RWPE1 (cell line): ENCODE measurements around the gene NFAT5.

Source experiments
- CTCF ChIA-PET: fragments of 350-600 bp; sonication (Branson Sonifier 250); formaldehyde crosslinking; extraction: SDS; loops from one replicate; lab custom pipeline; 2021; lab: Yijun Ruan, JAX
- POLR2A ChIA-PET: fragments of 400-600 bp; formaldehyde crosslinking; extraction: SDS; loops from one replicate; lab custom pipeline; 2020; ENCODE audit warnings: antibody characterized with exemption; ENCODE audit not compliant: low non-redundant PET; lab: Yijun Ruan, JAX
- DNase-seq: peaks from one replicate; pipeline ENCODE4 v3.0.0; 2012; ENCODE audit warnings: low spot score
- H3K27ac ChIP-seq: fragments of 450-650 bp; 2 replicates; pipeline ENCODE4 v1.5.1; 2017
- TF ChIP-seq, protein P1 (sequence below): fragments of 450-650 bp; conservative IDR thresholded peaks from 2 replicates; pipeline ENCODE4 v1.5.1; 2017; ENCODE audit warnings: low read depth, mild to moderate bottlenecking

NFAT5 gene

DNA sequence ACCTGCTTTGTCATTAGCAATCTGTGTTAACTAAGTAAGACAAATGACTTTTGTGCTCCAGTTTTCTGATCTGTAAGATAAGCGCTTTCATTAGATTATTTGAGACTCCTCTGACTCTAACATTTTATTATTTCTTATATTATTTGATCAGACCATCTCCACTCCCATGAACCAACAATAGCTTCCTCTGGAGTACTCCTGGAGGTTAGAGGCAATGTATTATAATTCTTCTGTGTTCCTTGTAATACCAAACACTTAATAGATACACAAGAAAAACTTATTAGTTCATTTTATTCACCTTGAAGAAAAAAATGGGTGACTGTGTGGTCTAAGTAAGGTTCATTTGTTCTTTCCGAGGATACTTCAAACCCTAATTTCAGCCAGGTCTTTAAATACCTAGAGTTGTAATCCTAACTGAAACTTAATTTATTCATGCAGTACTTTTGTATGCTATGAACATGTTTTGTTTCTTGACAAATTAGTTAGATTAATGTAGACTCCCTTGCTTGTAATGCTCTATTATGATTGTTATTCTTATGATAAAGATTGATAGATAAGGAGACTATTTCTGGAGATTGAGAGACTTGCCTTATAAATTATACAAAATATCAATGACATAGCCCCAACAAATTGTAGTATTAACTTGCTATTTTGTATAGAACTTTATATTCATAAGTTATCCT is 106.7 kb downstream of the NFAT5 start:
- CTCF ChIA-PET: no interaction called here
- no peak for DNase-seq
- POLR2A ChIA-PET: interaction anchor here (0.6 kb wide), 1 partner anchor 1954 kb away, joined by 3 read pairs; no protein-coding TSS in a partner anchor
- TF ChIP-seq, protein P1, sequence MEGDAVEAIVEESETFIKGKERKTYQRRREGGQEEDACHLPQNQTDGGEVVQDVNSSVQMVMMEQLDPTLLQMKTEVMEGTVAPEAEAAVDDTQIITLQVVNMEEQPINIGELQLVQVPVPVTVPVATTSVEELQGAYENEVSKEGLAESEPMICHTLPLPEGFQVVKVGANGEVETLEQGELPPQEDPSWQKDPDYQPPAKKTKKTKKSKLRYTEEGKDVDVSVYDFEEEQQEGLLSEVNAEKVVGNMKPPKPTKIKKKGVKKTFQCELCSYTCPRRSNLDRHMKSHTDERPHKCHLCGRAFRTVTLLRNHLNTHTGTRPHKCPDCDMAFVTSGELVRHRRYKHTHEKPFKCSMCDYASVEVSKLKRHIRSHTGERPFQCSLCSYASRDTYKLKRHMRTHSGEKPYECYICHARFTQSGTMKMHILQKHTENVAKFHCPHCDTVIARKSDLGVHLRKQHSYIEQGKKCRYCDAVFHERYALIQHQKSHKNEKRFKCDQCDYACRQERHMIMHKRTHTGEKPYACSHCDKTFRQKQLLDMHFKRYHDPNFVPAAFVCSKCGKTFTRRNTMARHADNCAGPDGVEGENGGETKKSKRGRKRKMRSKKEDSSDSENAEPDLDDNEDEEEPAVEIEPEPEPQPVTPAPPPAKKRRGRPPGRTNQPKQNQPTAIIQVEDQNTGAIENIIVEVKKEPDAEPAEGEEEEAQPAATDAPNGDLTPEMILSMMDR: no peak
- no peak overlapping the region for H3K27ac ChIP-seq

DNA sequence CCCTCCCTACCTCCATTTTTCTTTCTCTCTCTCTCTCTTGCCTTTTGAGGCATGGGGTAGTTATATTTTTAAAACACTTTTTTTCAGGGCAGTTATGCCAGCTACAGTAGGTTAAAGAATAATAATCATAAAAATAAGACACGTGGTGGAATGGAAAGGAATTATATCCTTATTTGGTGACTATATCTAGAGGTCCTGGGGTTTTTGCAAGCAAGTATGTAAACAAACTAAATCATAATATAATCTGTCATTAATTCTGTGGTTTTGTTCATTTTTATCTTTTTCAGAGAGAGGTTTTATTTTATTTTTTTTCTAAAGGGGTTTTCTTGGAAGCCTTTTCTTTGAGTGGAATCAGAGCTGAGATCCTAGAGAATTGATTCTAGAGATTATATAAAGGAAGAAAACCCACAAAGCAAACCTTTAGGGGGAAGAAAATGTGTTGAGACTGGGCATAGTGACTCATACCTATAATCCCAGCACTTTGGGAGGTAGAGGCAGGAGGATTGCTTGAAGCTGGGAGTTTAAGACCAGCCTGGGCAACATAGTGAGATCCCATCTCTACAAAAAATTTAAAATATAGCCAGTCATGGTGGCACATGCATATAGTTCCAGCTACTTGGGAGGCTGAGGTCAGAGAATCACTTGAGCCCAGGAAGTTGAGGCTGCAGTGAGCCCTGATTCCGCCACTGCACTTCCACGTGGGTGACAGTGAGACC is 107.4 kb downstream of the NFAT5 start:
- H3K27ac ChIP-seq: no peak overlapping the region
- no peak for DNase-seq
- TF ChIP-seq, protein P1: no peak
- ChIA-PET POLR2A (no interaction called here), CTCF (no interaction called here)

DNA sequence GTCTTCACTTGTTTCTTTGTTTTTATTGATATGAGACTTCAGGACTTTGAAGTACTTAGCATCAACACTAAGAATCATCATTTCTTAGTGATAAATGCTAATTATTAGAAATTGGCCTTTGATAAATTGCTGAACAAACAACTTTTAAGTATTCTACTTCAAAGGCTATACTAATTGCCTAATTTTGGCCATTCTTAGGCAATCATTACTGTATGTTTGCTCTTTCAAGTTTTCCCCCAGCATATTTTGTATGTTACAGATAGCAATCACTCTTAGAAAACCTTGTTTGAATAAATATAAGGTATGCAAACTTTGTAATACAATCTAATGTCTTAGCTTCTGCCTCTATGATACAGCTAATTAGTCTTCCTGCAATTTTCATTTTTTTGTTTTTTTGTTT is 114.6 kb downstream of the NFAT5 start:
- POLR2A ChIA-PET: no interaction called here
- TF ChIP-seq, protein P1: no peak
- H3K27ac ChIP-seq: no peak overlapping the region
- CTCF ChIA-PET: no interaction called here
- DNase-seq: no peak

DNA sequence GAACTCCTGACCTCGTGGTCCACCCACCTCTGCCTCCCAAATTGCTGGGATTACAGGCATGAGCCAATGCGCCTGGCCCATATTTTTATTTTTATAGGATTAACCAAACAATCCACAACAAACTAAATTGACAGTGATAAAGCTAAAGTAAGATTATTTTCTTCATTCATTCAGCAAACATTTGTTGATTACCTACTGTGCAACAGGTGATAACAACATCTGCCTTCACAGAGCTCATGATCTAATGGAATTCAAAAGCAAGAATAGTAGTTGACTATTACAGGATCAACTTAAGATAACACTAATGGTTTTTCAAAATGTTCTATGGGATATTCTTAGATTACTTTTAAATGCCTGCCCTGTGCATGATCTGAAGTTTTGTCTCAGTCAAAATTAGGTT is 122.8 kb downstream of the NFAT5 start:
- ChIA-PET CTCF (no interaction called here), POLR2A (no interaction called here)
- TF ChIP-seq, protein P1: no peak
- no peak for DNase-seq
- no peak overlapping the region for H3K27ac ChIP-seq

DNA sequence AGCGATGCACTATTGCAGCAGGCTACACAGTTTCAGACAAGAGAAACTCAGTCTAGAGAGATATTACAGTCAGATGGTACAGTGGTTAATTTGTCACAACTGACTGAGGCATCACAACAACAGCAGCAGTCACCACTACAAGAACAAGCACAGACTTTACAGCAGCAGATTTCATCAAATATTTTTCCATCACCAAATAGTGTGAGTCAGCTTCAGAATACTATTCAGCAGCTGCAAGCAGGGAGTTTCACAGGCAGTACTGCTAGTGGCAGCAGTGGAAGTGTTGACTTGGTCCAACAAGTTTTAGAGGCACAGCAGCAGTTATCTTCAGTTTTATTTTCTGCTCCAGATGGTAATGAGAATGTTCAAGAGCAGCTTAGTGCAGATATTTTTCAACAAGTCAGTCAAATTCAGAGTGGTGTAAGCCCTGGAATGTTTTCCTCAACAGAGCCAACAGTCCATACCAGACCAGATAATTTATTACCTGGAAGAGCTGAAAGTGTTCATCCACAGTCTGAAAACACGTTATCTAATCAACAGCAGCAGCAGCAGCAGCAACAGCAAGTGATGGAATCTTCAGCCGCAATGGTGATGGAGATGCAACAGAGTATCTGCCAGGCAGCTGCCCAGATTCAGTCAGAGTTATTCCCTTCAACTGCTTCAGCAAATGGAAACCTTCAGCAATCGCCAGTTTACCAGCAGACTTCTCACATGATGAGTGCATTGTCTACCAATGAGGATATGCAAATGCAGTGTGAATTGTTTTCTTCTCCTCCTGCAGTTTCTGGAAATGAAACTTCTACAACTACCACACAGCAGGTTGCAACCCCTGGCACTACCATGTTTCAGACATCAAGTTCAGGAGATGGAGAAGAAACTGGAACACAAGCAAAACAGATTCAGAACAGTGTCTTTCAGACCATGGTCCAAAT is 126.5 kb downstream of the NFAT5 start:
- CTCF ChIA-PET: no interaction called here
- POLR2A ChIA-PET: no interaction called here
- TF ChIP-seq, protein P1: no peak
- H3K27ac ChIP-seq: no peak overlapping the region
- DNase-seq: no peak

DNA sequence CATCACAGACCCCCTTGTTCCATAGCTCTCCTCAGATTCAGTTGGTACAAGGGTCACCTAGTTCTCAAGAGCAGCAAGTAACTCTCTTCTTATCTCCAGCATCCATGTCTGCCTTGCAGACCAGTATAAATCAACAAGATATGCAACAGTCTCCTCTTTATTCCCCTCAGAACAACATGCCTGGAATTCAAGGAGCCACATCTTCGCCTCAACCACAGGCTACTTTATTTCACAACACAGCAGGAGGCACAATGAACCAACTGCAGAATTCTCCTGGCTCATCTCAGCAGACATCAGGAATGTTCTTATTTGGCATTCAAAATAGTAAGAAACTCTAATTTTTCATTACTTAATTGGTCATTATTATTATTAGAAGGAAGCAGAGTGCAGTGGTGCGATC is 128.2 kb downstream of the NFAT5 start:
- POLR2A ChIA-PET: no interaction called here
- DNase-seq: no peak
- CTCF ChIA-PET: no interaction called here
- no peak overlapping the region for H3K27ac ChIP-seq
- TF ChIP-seq, protein P1: no peak
